Common myeloid progenitor, CD34-positive (primary cell): ENCODE measurements around the gene SEC62.

Source experiments
- CTCF ChIA-PET: fragments of 350-600 bp; sonication (Branson Sonifier 250); formaldehyde crosslinking; loops from one replicate; lab custom pipeline; 2021; ENCODE audit warnings: antibody characterized with exemption; lab: Charles Lee
- POLR2A ChIA-PET: fragments of 350-600 bp; sonication (Branson Sonifier 250); formaldehyde crosslinking; loops from one replicate; lab custom pipeline; 2021; ENCODE audit warnings: antibody characterized with exemption; lab: Charles Lee
- DNase-seq, 3 donors: peaks; one replicate each; pipeline versions ENCODE4 v3.0.0 to v3.0.0-alpha.2; 2013
- H3K27ac ChIP-seq, 2 experiments: 1 replicate in 1 of 2; 2 replicates in 1 of 2; pipeline ENCODE4 v1.7.0; 2013; ENCODE audit warnings: inconsistent platforms in 2 of 2, low read length in 2 of 2, mild to moderate bottlenecking in 2 of 2, low read depth in 1 of 2, moderate library complexity in 1 of 2; ENCODE audit not compliant: severe bottlenecking in 2 of 2, insufficient read depth in 1 of 2, poor library complexity in 1 of 2
- H3K27me3 ChIP-seq, 5 experiments: replicated peaks in 2 of 5; 1 replicate in 3 of 5; 2 replicates in 2 of 5; pipeline versions ENCODE4 v1.6.1 to v1.7.0; 2013; ENCODE audit warnings: low read length in 4 of 5, mild to moderate bottlenecking in 2 of 5, moderate library complexity in 2 of 5, inconsistent platforms in 1 of 5; ENCODE audit not compliant: insufficient read depth in 5 of 5, control insufficient read depth in 4 of 5
- H3K36me3 ChIP-seq, 4 experiments: 1 replicate in 2 of 4; 2 replicates in 2 of 4; pipeline versions ENCODE4 v1.6.1 to v1.7.0; 2013; ENCODE audit warnings: low read length in 3 of 4, control low read depth in 1 of 4, mild to moderate bottlenecking in 1 of 4; ENCODE audit not compliant: control insufficient read depth in 4 of 4, insufficient read depth in 4 of 4
- H3K4me1 ChIP-seq, 4 experiments: 1 replicate in 3 of 4; 2 replicates in 1 of 4; pipeline versions ENCODE4 v1.6.1 to v1.7.1; 2013; ENCODE audit warnings: low read length in 3 of 4, mild to moderate bottlenecking in 3 of 4, control low read depth in 1 of 4, inconsistent platforms in 1 of 4, moderate library complexity in 1 of 4; ENCODE audit not compliant: control insufficient read depth in 4 of 4, insufficient read depth in 4 of 4; ENCODE audit errors: control extremely low read depth in 1 of 4
- H3K4me3 ChIP-seq, 7 experiments: 1 replicate in 4 of 7; 2 replicates in 3 of 7; pipeline versions ENCODE4 v1.5.1 to v1.7.0; 2013; ENCODE audit warnings: mild to moderate bottlenecking in 7 of 7, low read length in 6 of 7, moderate library complexity in 6 of 7, inconsistent platforms in 2 of 7, low read depth in 2 of 7, control low read depth in 1 of 7; ENCODE audit not compliant: insufficient read depth in 4 of 7, control insufficient read depth in 1 of 7; ENCODE audit errors: extremely low read depth in 1 of 7
- H3K9me3 ChIP-seq, 5 experiments: 1 replicate in 4 of 5; 2 replicates in 1 of 5; pipeline versions ENCODE4 v1.6.1 to v1.7.1; 2013; ENCODE audit warnings: low read length in 4 of 5, mild to moderate bottlenecking in 2 of 5, inconsistent platforms in 1 of 5, low read depth in 1 of 5, moderate library complexity in 1 of 5; ENCODE audit not compliant: control insufficient read depth in 4 of 5, insufficient read depth in 2 of 5; ENCODE audit errors: control extremely low read depth in 1 of 5
- WGBS: methylation state at CpG from one replicate; pipeline ENCODE4 v1.1.5; 2013; ENCODE audit not compliant: insufficient coverage; 5-methylcytosine and 5-hydroxymethylcytosine counted together

Gene SEC62

DNA sequence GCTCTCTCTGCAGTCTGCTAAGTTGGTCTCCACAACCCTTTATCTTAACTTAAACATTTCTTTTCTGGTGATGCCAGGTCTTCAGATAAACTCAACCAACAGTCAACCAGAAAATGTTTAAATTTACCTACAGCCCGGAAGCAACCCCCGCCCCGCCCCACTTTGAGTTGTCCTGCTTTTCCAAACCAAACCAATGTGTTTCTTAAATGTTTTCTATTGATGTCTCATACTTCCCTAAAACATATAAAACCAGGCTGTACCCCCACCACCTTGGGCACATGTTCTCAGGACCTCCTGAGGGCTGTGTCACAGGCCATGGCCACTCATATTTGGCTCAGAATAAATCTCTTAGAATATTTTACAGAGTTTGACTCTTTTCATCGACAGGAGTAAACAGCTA is 58.0 kb downstream of the SEC62 start:
- H3K4me3 ChIP-seq, result no peak overlapping the region
- CTCF ChIA-PET, result no interaction called here
- no peaks in the 10 kb centered on the region for H3K36me3 ChIP-seq
- H3K27me3 ChIP-seq, result no peaks in the 10 kb centered on the region
- H3K4me1 ChIP-seq, result no peaks in the 10 kb centered on the region
- no peak for DNase-seq
- no peaks in the 10 kb centered on the region for H3K9me3 ChIP-seq
- POLR2A ChIA-PET, result no interaction called here
- WGBS, result 100% methylated on average over 1 of the region's 4 CpGs
- H3K27ac ChIP-seq, result no peak overlapping the region

DNA sequence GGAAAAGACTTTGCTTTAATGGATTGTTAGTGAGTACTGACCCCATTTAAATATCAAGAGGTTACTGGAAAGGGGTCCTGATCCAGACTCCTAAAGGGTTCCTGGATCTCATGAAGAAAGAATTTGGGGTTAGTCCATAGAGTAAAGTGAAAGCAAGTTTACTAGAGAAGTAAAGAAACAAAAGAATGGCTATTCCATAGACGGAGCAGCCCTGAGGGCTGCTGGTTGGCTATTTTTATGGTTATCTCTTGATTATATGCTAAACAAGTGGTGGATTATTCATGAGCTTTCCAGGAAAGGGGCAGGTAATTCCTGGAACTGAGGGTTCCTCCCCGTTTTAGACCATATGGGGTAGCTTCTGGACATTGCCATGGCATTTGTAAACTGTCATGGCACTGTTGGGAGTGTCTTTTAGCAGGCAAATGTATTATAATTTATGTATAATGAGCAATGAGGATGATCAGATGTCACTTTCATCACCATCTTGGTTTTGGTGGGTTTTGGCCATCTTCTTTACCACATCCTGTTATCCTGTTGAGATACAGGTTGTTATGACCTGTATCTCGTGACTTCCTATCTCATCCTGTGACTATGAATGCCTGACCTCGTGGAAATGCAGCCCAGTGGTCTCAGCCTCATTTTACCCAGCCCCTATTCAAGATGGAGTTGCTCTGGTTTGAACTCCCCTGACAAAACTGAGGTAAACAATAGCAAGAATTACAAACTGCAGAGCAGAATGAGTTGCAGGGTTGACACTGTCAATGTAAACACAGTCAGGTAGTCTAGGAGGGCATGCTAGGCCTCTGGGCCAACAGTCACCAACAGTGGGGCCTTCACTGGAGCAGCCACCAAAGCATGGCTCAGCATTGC is 60.9 kb downstream of the SEC62 start:
- no peak overlapping the region for H3K4me3 ChIP-seq
- H3K27ac ChIP-seq, result no peak overlapping the region
- no peaks in the 10 kb centered on the region for H3K4me1 ChIP-seq
- ChIA-PET CTCF (interaction anchor here (0.6 kb wide), 1 partner anchor 114 kb away, joined by 3 read pairs; no protein-coding TSS in a partner anchor), POLR2A (no interaction called here)
- no peaks in the 10 kb centered on the region for H3K9me3 ChIP-seq
- H3K36me3 ChIP-seq, result no peaks in the 10 kb centered on the region
- no peaks in the 10 kb centered on the region for H3K27me3 ChIP-seq
- WGBS, result 89% methylated on average over 4 of the region's 4 CpGs
- no peak for DNase-seq

DNA sequence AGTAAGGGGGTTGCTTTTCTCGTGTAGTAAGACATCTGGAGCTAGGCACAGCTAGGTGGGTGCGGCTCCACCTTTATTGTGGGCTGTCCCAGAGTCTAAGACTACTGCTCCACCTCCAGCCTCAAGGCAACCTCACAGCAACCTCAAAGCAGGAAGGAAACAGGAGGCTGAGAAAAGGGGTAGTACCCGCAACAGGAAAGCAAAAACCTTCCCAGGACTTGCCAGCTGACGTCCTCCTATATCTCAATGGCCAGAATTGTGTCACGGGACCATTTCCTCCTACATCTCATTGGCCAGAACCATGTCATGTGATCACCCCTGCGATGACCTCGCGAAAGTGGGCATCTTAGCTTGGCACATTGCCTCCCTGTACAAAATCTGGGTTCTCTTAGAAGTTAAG is 66.9 kb downstream of the SEC62 start:
- 25% methylated on average over 5 of the region's 8 CpGs for WGBS
- DNase-seq, result peak; percentile 76 to 90 (median 87)
- Histone ChIP-seq H3K9me3 (no peaks in the 10 kb centered on the region), H3K36me3 (no peaks in the 10 kb centered on the region), H3K27me3 (peaks cover 0 to 2% (median 0%) of the 10 kb centered on the region in 5 experiments), H3K4me1 (peaks cover 9 to 22% (median 19%) of the 10 kb centered on the region in 4 experiments), H3K27ac (no peak overlapping the region), H3K4me3 (peak overlapping the region in 2 of 7 experiments; percentile 20 to 22)
- CTCF ChIA-PET, result interaction anchor here (0.6 to 2.5 kb wide), 4 partner anchors 12 to 66 kb away, joined by 3 to 13 read pairs (median 8); partner anchors contain the start of gene SEC62
- POLR2A ChIA-PET, result no interaction called here

DNA sequence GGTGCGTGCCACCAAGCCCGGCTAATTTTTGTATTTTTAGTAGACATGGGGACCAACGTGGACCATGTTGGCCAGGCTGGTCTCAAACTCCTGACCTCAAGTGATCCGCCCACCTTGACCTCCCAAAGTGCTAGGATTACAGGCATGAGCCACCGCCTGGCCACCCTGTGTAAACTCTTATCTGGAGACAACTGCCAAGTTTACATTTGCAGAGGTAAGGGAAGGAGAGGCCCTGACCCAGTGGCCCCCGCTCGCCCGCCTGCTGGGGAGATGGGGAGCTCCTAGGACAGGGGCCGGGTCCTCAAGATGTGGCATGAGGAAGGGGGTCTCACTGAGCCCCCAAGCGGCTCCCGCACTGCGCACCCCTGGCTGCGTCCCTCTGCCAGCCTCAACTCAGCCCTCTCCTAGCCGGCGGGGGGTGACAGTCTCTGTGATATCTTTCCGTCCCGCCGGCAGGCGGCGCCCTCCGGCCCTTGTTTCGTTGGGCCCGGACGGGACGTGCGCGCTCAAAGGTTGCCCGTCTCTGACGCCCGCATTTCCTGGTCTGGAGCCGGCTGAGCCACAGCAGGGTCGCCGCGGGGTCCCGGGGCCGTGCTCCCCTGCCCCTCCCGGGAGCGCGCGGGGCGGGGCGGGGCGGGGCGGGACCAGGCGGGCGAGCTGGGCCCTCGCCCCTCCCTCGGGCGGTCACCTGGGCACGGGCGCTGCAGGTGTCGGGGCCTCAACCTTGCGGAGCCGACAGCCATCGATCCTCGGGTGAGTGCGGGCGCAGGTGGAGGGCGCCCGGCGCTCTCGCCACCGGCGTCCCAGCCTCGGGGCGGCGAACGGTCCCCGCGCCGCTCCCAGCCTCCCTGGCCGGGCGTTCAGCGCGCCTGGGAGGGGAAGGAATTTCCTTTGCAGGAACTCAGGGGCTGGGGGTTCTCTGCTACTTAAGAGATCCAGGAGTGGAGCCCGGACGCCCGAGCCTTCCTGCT is 71.1 kb downstream of the SEC62 start, which contains the start of gene GPR160:
GPR160 (plus strand) TSS at position 533 of the 971 bp plus-strand sequence. CDS start 45,978 bp downstream, outside the sequence.
- no peak within 1 kb of the TSS for H3K27ac ChIP-seq
- WGBS, result 6% methylated on average over 66 of the region's 78 CpGs
- peak within 1 kb of the TSS; percentile 62 to 82 (median 72) for H3K4me3 ChIP-seq

DNA sequence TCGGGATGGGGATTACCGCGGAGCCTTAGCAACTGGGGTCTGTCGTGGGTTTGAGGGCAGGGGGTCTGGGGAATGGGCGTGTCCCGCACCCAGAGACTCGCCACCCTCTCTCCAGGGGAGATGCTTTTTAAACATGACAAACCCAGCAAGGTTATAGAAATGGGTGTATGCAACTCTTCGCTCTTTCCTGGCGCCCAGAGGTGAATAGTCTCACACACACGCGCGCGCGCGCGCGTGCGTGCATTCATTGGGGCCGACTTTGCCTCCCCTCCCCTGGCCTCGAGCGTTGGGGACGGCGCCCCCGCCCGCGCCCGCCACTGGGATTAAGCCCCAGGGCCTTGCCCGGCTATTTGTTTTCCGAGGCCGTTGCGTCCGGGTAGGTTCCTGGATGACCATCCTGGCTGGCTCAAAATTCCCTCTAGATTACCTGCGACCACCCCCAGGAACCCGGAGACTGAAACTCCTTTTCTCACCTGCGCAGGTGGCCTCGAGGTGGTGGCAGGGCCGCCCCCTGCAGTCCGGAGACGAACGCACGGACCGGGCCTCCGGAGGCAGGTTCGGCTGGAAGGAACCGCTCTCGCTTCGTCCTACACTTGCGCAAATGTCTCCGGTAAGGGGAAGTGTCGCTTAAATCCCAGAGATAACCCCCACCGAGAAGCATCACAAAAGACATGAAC is 72.0 kb downstream of the SEC62 start:
- no peaks in the 10 kb centered on the region for H3K9me3 ChIP-seq
- ChIA-PET CTCF (interaction anchor here (0.8 to 1.1 kb wide), 2 partner anchors 19 to 63 kb away, joined by 3 read pairs; no protein-coding TSS in a partner anchor), POLR2A (no interaction called here)
- WGBS, result under 1% methylated on average over 44 of the region's 51 CpGs
- no peak overlapping the region for H3K27ac ChIP-seq
- H3K4me3 ChIP-seq, result peak overlapping the region; percentile 62 to 82 (median 72)
- peaks cover 5 to 22% (median 20%) of the 10 kb centered on the region in 4 experiments for H3K4me1 ChIP-seq
- no peaks in the 10 kb centered on the region for H3K36me3 ChIP-seq
- peaks cover 0 to 6% (median 0%) of the 10 kb centered on the region in 5 experiments for H3K27me3 ChIP-seq
- DNase-seq, result peak; percentile 47 to 76 (median 67)

More for the DNA sequence above, 71.1 kb downstream of the SEC62 start, which contains the start of gene GPR160:
- peaks cover 9 to 26% (median 24%) of the 10 kb centered on the region in 4 experiments for H3K4me1 ChIP-seq
- CTCF ChIA-PET, result no interaction called here
- H3K36me3 ChIP-seq, result no peaks in the 10 kb centered on the region
- H3K27me3 ChIP-seq, result peaks cover 0 to 6% (median 0%) of the 10 kb centered on the region in 5 experiments
- peak; percentile 66 to 82 (median 81) for DNase-seq
- POLR2A ChIA-PET, result no interaction called here
- no peaks in the 10 kb centered on the region for H3K9me3 ChIP-seq

DNA sequence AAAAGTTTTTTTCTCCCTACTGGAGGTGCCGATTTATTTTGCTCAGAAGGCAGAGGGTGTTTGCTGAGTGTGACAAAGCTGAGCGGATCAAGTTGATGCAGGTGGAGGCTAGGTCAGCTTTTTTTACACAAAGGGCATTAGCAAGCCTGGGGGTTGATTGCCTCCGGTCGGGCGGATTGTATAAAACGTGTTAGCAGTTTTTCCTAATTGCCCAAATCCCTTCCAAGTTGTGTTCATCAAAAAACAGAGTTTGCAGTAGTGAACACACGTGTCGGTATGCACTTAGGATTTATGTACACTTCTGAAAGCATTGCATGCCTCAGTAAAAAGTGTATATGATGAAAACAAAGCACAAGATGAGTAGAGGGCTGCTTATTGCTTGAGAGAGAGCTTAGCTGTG is 73.8 kb downstream of the SEC62 start:
- ChIA-PET CTCF (interaction anchor here (0.7 kb wide), 1 partner anchor 36 kb away, joined by 3 read pairs; no protein-coding TSS in a partner anchor), POLR2A (no interaction called here)
- Histone ChIP-seq H3K36me3 (no peaks in the 10 kb centered on the region), H3K27ac (no peak overlapping the region), H3K4me3 (no peak overlapping the region), H3K9me3 (no peaks in the 10 kb centered on the region), H3K27me3 (peaks cover 0 to 6% (median 0%) of the 10 kb centered on the region in 5 experiments), H3K4me1 (peaks cover 0 to 24% (median 22%) of the 10 kb centered on the region in 4 experiments)
- WGBS, result 96% methylated on average over 7 of the region's 8 CpGs
- DNase-seq, result no peak
